GM23338 (cell line): ENCODE data around the gene NECTIN3. TPM values are rescaled to one million over a fixed set of nuclear protein-coding genes. Genes with fewer than 3 reads are reported as not detected.

Experiments used
- ATAC-seq: fragments of 200-7000 bp; cut with Tn5 transposase; 3 replicates; pipeline ENCODE4 v1.9.1; 2020
- DNase-seq: peaks from one replicate; pipeline ENCODE4 v3.0.0-alpha.2; 2015; ENCODE audit warnings: low spot score
- H2AFZ ChIP-seq: fragments of 200-600 bp; sonication (generic); 2 replicates; pipeline ENCODE4 v1.8.0; 2016; ENCODE audit warnings: antibody characterized with exemption, mild to moderate bottlenecking, moderate library complexity
- H3F3A ChIP-seq: fragments of 200-600 bp; sonication (generic); replicated peaks from 2 replicates; pipeline ENCODE4 v1.8.0; 2017; ENCODE audit warnings: antibody characterized with exemption, mixed run types, low read depth
- H3K27ac ChIP-seq: fragments of 200-600 bp; sonication (generic); 2 replicates; pipeline ENCODE4 v1.6.1; 2016; ENCODE audit warnings: low read depth
- H3K27me3 ChIP-seq: fragments of 200-600 bp; sonication (generic); 2 replicates; pipeline ENCODE4 v1.8.0; 2016; ENCODE audit warnings: mild to moderate bottlenecking, mixed run types, moderate library complexity; ENCODE audit not compliant: insufficient read depth
- H3K36me3 ChIP-seq: fragments of 200-600 bp; sonication (generic); 2 replicates; pipeline ENCODE4 v1.8.0; 2016; ENCODE audit warnings: mild to moderate bottlenecking; ENCODE audit not compliant: insufficient read depth
- H3K4me1 ChIP-seq: fragments of 200-600 bp; sonication (generic); 2 replicates; pipeline ENCODE4 v1.8.0; 2016; ENCODE audit warnings: mild to moderate bottlenecking, moderate library complexity; ENCODE audit not compliant: insufficient read depth
- H3K4me2 ChIP-seq: fragments of 200-600 bp; sonication (generic); 2 replicates; pipeline ENCODE4 v1.7.1; 2017; ENCODE audit warnings: mixed run types
- H3K4me3 ChIP-seq: fragments of 200-600 bp; sonication (generic); 2 replicates; pipeline ENCODE4 v1.6.1; 2016; ENCODE audit warnings: mixed run types
- H3K79me2 ChIP-seq: fragments of 200-600 bp; sonication (generic); replicated peaks from 2 replicates; pipeline ENCODE4 v1.8.0; 2017; ENCODE audit warnings: mild to moderate bottlenecking; ENCODE audit not compliant: insufficient read depth
- H3K9me2 ChIP-seq: fragments of 200-600 bp; sonication (generic); 2 replicates; pipeline ENCODE4 v1.8.0; 2017; ENCODE audit not compliant: insufficient read depth
- H4K20me1 ChIP-seq: fragments of 200-600 bp; sonication (generic); replicated peaks from 2 replicates; pipeline ENCODE4 v1.8.0; 2017; ENCODE audit warnings: mild to moderate bottlenecking; ENCODE audit not compliant: insufficient read depth
- H3K27ac Mint-ChIP-seq: 2 replicates; pipeline ENCODE4 v1.8.0; 2020; ENCODE audit warnings: inconsistent platforms, mild to moderate bottlenecking, moderate library complexity, mixed read lengths
- H3K27me3 Mint-ChIP-seq: 3 replicates; pipeline ENCODE4 v1.8.0; 2022; ENCODE audit warnings: low read depth, mild to moderate bottlenecking, moderate library complexity, mixed read lengths, inconsistent platforms; ENCODE audit not compliant: insufficient read depth, poor library complexity
- H3K36me3 Mint-ChIP-seq: 3 replicates; pipeline ENCODE4 v1.8.0; 2021; ENCODE audit warnings: low read depth, mild to moderate bottlenecking, inconsistent platforms, moderate library complexity, mixed read lengths
- H3K4me1 Mint-ChIP-seq: 3 replicates; pipeline ENCODE4 v1.8.0; 2020; ENCODE audit warnings: mild to moderate bottlenecking, inconsistent platforms, mixed read lengths
- H3K4me3 Mint-ChIP-seq: 3 replicates; pipeline ENCODE4 v1.8.0; 2021; ENCODE audit warnings: moderate library complexity, mild to moderate bottlenecking, inconsistent platforms, mixed read lengths
- H3K9me3 Mint-ChIP-seq: 3 replicates; pipeline ENCODE4 v1.8.0; 2020; ENCODE audit warnings: moderate library complexity, mild to moderate bottlenecking, inconsistent platforms, mixed read lengths
- CREB1 ChIP-seq: fragments of 250-450 bp; sonication (Bioruptor Pico); IDR thresholded peaks from 2 replicates; pipeline ENCODE4 v1.5.0; 2020; ENCODE audit warnings: low read depth, mild to moderate bottlenecking, moderate library complexity
- EZH2 ChIP-seq: fragments of 200-600 bp; sonication (generic); IDR thresholded peaks from one replicate; pipeline ENCODE4 v1.8.0; 2017; ENCODE audit warnings: antibody characterized with exemption, mild to moderate bottlenecking, low read depth; ENCODE audit not compliant: unreplicated experiment
- STAT1 ChIP-seq: IDR thresholded peaks from one replicate; pipeline ENCODE4 v1.6.1; 2016; ENCODE audit warnings: antibody characterized with exemption; ENCODE audit not compliant: unreplicated experiment
- ZNF114 ChIP-seq: fragments of 250-450 bp; sonication (Bioruptor Pico); IDR thresholded peaks from 2 replicates; pipeline ENCODE4 v1.5.0; 2020; ENCODE audit warnings: mild to moderate bottlenecking, moderate library complexity
- ZNF462 ChIP-seq: fragments of 250-450 bp; sonication (Bioruptor Pico); IDR thresholded peaks from 2 replicates; pipeline ENCODE4 v1.5.0; 2020; ENCODE audit warnings: mild to moderate bottlenecking, moderate library complexity
- polyA plus RNA-seq: library from polyadenylated mRNA; unstranded; fragments of >200 nt; fragmentation: Nextera tagmentation; extraction: Ambion mirVana; gene quantifications from 2 replicates; pipeline ENCODE4 v1.2.1, GENCODE V29; 2016
- total RNA-seq: library from RNA; depleted of rRNA; stranded (reverse); fragments of >200 nt; shearing (Covaris generic); gene quantifications from 2 replicates; pipeline ENCODE4 v1.2.3, GENCODE V29; 2014
- TF ChIP-seq, protein P1 (sequence below): IDR thresholded peaks from 2 replicates; pipeline ENCODE4 v1.6.1; 2016; ENCODE audit warnings: antibody characterized with exemption

The NECTIN3 gene
- total and polyA plus RNA-seq, 2 experiments from 2014 or later = 16.0 to 48.2 TPM

GRCh38 chr3:111045564-111045963, 26.1 kb upstream of the NECTIN3 start:
- H3K27ac Mint-ChIP-seq = 0 out of 2 replicates have a peak overlapping the region, but pooled peaks have one; percentile 81
- Histone ChIP-seq H3K79me2 (no peaks in the 10 kb centered on the region), H3K36me3 (no peaks in the 10 kb centered on the region), H3K4me2 (no peak overlapping the region), H3K4me3 (no peak overlapping the region), H4K20me1 (no peaks in the 10 kb centered on the region), H3K27me3 (no peaks in the 10 kb centered on the region), H3K4me1 (peaks cover 30% of the 10 kb centered on the region), H2AFZ (no peak overlapping the region), H3K9me2 (no peaks in the 10 kb centered on the region), H3F3A (no peaks in the 10 kb centered on the region), H3K27ac (no peak overlapping the region)
- peaks cover 35% of the 10 kb centered on the region for H3K9me3 Mint-ChIP-seq
- H3K27me3 Mint-ChIP-seq = no peaks in the 10 kb centered on the region
- ATAC-seq = no peak
- H3K4me3 Mint-ChIP-seq = no peak overlapping the region
- no peak for DNase-seq
- peaks cover 39% of the 10 kb centered on the region for H3K4me1 Mint-ChIP-seq
- H3K36me3 Mint-ChIP-seq = peaks cover 44% of the 10 kb centered on the region
- TF ChIP-seq STAT1 (no peak), CREB1 (CRISPR knock-in tag) (no peak), EZH2 (no peak), ZNF114 (no peak), ZNF462 (CRISPR knock-in tag) (no peak)
- TF ChIP-seq, protein P1, sequence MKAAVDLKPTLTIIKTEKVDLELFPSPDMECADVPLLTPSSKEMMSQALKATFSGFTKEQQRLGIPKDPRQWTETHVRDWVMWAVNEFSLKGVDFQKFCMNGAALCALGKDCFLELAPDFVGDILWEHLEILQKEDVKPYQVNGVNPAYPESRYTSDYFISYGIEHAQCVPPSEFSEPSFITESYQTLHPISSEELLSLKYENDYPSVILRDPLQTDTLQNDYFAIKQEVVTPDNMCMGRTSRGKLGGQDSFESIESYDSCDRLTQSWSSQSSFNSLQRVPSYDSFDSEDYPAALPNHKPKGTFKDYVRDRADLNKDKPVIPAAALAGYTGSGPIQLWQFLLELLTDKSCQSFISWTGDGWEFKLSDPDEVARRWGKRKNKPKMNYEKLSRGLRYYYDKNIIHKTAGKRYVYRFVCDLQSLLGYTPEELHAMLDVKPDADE = no peak
